Measurements from ENCODE around the gene CAPN12.
"Not testable (repeated sequence)": the region's sequence is repeated elsewhere in the genome, so short reads cannot be mapped to it uniquely, and the experiment has no call there.

Gene CAPN12, protein sequence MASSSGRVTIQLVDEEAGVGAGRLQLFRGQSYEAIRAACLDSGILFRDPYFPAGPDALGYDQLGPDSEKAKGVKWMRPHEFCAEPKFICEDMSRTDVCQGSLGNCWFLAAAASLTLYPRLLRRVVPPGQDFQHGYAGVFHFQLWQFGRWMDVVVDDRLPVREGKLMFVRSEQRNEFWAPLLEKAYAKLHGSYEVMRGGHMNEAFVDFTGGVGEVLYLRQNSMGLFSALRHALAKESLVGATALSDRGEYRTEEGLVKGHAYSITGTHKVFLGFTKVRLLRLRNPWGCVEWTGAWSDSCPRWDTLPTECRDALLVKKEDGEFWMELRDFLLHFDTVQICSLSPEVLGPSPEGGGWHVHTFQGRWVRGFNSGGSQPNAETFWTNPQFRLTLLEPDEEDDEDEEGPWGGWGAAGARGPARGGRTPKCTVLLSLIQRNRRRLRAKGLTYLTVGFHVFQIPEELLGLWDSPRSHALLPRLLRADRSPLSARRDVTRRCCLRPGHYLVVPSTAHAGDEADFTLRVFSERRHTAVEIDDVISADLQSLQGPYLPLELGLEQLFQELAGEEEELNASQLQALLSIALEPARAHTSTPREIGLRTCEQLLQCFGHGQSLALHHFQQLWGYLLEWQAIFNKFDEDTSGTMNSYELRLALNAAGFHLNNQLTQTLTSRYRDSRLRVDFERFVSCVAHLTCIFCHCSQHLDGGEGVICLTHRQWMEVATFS

DNA sequence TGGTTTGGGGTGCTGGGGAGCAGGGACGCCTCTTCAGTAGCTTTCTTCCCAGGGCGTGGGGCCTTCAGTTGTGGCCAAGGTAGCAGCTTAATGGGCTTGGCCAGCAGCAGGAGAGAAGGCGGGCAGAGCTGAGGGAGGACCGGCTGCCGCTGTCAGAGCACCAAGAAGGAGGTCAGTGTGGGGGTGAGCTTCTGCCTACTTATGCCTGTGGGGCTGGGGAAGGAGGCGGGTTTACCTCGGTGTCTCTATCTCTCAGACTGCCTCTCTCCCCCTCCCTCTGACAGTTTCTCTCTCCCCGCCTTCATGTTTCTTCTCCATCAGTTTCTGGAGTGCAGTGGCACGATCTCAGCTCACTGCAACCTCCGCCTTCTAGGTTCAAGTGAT lies at the start of gene CAPN12:
TSS of gene CAPN12 (minus strand) at position 177 of the 384 bp plus-strand sequence. CDS start 309 bp downstream, outside the sequence.
- DNase-seq: no peak

DNA sequence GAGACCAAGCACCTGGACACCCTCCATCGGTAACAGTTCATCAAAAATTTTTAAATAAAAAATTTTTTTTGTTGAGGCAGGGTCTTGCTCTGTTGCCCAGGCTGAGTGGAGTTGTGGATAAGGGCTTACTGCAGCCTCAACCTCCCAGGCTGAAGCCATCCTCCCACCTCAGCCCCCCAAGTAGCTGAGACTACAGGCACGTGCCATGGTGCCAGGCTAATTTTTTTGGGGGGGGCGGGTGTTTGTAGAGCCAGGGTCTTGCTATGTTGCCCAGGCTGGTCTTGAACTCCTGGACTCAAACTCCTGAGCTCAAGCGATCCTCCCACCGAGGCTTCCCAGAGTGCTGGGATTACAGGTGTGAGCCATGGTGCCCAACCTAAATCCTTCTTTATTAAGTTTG lies 49.4 kb upstream of the CAPN12 start:
- no peak for DNase-seq

DNA sequence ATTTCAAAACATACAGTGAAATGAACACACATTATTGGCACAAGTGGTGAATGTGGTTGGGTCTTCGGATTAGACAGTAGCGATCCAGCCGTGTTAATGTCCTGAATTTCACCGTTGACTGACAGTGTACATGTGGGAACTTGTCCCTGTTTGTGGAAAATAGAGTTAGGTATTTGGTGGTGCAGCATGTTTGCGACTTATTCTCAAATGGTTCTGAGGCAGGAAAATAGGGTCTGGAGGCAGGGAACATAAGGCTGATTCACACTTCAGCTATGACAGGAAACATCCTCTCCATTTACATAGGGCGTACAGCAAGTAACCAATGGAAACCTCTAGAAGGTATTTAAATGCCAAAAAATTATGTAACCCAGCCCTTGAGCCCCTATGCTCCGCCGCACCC lies 48.9 kb upstream of the CAPN12 start:
- DNase-seq: no peak

DNA sequence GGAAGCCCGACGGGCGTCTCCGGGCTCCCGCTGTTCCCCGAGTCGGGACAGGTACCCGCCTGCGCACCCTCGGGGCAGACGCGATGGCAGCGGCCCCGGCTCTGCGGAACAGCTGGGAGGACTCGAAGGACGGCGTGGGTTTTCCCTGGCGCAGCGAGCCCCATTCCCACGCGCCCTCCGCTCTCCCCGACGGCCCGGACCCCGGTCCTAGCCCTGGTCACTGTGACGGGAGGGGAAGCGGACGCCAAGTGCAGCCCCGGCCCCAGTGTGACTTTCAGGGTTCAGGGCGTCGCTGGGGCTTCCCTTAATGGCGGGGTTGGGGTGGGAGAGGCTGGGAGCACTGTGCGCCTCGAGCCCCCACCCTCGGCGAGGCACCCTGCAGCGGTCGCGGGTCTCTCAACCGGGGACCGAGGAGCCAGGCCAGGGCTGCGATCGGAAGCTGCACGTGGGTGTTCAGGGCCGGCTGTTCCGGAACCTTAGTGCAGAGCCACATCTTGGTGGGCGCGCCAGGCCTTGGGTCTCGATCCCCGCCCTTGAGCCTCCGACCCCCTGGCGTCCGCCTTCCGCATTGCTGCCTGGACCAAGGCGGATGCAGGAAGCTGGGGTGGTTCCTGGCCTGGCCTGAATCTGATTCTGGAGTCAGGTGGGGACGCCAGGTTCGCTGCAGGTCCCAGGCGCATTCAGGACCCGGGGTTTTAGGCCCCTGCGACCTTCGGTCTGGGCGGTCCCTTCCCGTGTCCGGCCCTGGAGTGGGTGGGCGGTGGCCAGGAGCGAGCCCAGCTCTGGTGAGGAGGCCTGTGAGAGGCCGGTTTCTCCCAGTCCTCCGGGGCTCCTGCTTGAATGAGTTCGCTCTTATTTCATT lies 48.2 kb upstream of the CAPN12 start:
- no peak for DNase-seq

DNA sequence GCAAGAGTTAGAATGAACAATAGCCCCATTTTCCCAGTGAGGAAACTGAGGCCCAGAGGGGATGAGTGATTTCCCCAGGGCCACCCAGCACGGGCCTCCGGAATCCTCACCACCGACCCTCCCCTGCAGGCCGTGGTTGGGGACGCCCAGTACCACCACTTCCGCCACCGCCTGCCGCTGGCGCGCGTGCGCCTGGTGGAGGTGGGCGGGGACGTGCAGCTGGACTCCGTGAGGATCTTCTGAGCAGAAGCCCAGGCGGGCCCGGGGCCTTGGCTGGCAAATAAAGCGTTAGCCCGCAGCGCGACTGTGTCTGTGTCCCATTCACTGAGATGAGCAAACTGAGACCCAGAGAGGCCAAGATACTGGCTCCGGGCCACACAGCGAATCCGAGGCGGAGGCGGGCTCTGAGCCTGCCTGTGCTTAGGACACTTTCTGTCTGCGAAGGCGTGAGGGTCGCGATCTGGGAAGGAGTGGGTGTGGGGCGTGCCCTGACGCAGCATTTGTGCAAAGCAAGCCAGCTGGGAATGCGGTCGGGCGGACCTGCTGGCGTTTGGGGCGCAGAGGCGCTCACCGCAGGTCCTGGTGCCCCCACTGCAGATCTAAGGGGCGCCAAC lies 47.3 kb upstream of the CAPN12 start:
- not testable (repeated sequence) for DNase-seq

DNA sequence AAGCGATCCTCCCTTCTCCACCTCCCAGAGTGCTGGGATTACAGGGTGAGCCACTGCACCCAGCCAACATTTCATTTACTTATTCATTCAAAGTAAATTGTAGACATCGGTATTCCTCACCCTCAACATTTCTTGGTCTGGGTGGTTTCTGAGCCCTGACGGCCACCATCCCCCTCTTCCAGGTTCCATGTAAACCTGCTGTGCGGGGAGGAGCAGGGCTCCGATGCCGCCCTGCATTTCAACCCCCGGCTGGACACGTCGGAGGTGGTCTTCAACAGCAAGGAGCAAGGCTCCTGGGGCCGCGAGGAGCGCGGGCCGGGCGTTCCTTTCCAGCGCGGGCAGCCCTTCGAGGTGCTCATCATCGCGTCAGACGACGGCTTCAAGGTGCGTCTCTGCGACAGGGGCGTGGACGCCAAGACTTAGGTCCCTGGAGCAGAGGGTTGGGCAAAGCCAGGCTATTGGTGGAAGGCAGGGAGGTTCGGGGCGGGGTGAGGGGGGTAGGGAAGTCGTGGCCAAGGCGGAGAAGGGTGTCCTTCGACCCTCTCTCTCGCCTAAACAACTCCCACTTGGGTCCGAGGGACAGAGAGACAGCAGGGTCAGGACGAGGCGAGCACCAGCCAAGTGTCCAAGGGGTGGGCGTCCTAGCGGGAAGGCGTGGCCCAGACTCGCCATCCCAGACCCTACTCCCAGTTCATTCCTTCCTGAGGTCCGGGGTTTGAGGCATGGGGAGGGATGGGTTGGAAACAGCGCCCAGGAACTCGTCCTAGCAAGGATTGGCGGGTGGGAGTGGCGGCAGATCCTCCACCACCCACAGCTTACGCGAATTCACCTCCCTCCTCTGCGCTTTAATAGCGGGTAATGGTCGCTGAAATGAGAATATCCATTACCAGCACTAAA lies 46.5 kb upstream of the CAPN12 start:
- not testable (repeated sequence) for DNase-seq

DNA sequence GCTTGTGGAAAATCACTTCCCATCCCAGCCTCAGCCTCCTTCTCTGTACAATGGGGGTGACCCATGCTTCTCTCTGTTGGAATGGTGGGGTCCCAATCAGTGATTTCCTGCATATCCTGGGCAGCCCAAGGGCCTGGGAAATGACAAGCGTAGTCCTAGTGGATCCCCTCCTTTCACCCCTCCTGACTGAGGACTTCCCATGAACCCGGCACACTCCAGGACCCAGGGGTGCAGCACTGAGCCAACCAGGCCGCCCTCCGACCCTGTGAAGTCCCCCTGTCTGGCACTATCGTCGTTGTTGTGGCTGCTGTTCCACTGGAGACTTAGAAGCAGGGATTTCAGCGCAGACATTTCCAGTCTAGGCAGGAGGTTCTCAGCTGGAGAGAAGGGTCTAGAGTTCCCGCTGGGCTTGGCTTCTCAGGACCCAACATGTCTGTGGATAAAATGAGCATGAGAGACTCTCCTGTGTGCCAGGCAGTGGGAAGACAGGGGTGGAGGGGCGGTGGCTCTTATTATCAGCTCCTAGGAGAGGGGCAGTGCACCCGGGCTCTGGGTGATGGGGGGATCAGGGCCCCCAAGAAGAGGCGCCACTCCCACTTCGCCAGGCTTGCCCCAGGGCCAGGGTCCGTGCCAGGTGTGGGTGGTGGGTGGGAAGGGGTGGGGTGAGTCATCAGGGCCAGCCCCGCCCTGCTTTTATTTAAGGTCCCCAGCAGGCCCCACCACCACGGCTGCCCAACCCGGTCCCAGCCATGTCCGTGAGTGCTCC lies 44.4 kb upstream of the CAPN12 start, which contains the start of gene LGALS7B:
TSS of gene LGALS7B (plus strand) at position 723 of the 766 bp plus-strand sequence. CDS start at position 750, 27 bp downstream.
- no peak for DNase-seq

DNA sequence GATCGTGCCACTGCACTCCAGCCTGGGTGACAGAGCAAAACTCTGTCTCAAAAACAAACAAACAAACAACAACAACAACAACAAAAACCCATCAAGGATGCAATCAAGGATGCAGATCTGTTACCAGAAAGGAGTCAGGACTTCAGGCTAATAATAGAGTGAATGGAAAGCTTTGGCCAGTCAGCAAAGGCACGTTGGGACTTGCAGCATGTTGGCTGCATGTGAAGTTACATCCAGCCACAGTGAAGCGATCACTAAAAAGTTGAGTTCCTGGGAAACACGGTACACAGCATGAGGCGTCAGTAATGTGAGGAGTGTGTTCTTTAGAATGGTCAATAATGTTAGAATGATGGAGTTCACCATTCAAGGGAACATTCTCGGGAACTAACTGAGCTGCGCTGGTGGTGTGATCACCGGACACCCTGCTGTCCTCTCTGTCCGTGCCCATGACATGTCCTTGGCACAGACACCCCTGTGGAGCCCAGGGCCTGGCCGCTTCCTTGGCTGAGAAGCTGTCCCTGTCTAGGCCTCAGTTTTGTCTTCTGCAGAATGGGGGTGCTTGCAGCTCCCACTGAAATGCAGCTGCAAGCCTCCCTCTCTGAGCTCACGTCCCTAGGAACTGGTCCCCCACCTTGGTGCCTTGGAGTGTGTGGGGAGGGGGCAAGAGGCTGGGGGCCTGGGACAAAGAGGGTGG lies 42.4 kb upstream of the CAPN12 start:
- no peak for DNase-seq

DNA sequence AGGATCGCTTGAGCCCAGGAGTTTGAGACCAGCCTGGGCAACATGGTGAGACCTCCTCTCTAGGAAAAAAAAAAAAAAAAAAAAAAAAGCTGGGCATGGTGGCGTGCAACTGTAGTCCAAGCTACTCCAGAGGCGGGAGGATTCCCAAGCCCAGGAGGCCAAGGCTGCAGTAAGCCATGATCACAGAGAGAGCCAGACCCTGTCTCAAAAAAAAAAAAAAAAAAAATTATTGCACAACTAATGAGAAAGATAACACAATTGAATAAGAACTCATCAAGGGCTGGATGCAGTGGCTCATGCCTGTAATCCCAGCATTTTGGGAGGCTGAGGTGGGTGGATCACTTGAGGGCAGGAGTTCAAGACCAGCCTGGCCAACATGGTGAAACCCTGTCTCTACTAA lies 41.8 kb upstream of the CAPN12 start:
- DNase-seq: not testable (repeated sequence)

DNA sequence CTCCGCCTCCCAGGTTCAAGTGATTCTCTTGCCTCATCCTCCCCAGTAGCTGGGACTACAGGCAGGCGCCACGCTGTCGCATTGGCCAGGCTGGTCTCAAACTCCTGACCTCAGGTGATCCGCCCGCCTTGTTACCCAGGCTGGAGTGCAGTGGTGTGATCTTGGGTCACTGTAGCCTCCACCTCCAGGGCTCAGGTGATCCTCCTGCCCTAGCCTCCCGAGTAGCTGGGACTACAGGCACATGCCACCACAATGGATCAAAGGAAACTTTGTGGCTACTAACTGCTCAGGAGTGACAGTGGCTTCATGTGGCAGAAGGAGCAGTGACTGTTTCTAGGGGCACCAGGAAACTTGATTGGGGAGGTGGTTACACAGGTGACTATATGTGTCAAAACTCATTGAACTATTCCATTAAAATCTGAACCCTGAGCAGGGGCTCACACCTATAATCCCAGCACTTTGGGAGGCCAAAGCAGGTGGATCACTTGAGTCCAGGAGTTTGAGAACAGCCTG lies 41.0 kb upstream of the CAPN12 start:
- DNase-seq: no peak

DNA sequence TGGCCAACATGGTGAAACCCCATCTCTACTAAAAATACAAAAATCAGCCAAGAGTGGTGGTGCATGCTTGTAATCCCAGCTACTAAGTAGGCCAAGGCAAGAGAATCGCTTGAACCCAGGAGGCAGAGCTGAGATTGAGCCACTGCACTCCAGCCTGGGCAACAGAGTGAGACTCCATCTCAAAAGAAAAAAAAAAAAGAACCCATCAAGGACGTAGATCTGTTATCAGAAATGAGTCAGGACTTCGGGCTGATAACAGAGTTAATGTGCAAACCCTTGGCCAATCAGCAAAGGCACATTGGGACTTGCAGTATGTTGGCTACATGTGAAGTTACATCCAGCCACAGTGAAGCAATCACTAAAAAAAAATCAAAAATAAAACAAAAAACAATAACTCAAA lies 40.0 kb upstream of the CAPN12 start:
- no peak for DNase-seq

DNA sequence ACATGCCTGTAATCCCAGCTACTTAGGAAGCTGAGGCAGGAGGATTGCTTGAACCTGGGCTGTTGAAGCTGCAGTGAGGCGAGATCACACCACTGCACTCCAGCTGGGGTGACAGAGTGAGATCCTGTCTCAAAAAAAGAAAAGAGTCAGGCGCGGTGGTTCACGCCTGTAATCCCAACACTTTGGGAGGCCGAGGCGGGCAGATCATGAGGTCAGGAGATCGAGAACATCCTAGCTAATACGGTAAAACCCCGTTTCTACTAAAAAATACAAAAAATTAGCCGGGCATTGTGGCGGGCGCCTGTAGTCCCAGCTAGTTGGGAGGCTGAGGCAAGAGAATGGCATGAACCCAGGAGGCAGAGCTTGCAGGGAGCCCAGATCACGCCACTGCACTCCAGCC lies 37.9 kb upstream of the CAPN12 start:
- DNase-seq: not testable (repeated sequence)

DNA sequence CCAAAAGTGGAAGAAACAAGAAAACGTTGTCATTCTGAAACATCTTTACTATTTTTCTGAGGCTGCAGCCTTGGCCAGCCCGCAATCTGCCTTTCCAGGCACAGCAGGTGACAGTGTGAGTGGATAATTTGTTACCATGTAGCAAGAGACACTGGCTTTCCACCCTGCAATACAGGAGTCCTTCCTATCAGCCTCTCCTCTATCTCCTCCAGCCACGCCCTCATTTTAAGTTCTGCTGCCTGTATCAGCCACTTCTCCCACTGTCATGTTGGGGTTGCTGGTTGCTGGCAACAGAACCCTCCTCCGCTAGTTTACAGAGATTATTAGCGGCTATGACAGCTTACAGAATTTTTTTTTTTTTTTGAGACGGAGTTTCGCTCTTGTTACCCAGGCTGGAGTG lies 36.8 kb upstream of the CAPN12 start:
- DNase-seq: no peak

DNA sequence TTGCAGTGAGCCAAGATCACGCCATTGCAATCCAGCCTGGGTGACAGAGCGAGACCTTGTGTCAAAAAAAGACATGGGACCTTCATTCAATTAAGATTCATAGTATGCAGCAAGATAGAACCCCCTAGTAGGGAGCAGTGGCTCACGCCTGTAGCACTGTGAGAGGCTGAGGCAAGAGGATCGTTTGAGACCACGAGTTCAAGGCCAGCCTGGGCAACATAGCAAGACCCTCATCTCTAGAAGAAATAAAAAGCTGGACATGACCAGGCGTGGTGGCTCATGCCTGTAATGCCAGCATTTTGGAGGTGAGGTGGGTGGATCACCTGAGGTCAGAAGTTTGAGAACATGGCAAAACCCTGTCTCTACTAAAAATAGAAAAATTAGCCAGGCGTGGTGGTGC lies 36.2 kb upstream of the CAPN12 start:
- no peak for DNase-seq

DNA sequence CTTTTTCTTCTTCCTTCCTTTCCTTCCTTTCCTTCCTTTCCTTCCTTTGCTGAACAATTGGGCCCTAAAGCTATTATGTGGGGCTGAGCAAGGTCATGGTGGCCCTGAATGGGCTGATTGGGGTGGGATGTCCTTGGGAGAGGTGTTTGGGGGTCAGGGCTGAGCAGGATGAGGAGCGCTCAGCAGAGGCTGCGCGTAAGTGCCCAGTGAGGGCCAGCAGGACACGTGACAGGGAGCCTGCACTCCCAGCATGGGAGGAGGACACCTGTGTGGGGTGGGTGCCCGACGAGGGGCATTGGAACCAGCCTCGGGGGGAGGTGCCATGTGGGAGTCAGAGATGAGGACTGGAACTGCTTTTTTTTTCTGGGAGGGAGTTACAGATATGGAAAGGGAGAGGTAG lies 34.5 kb upstream of the CAPN12 start:
- DNase-seq: no peak

DNA sequence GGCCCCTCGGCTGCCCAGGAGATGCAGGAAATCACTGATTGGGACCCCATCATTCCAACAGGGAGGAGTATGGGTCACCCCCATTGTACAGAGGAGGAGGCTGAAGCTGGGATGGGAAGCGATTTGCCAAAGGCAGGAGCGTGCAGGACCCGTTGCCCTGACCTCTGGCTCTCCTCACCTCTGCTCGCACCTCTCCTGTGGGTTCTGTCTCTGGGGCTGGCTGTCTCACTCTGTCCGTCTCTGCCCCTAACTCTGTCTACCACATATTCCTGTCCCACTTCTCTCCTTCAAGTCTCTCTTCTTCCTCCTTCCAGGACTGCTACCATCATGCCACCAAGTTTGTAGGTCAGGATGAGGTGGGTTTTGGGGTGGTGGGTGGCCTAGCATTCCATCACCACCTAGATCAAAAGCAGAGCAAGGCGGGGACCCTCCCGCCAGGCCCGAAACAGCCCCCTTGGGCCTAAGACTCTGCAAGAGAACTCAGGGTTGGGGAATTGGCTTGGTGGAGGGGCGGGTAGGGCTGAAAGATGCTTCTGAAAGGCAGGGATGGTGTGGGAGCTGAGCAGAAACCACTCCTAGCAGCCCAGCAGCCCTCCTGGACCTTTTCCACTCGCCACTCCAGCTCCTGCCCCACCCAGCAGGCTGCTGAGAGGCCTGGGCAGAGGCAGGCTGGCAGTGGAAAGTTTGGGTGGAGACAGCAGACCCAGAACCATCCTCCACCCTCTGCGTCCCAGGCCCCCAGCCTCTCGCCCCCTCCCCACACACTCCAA lies 30.1 kb upstream of the CAPN12 start:
- DNase-seq: no peak

DNA sequence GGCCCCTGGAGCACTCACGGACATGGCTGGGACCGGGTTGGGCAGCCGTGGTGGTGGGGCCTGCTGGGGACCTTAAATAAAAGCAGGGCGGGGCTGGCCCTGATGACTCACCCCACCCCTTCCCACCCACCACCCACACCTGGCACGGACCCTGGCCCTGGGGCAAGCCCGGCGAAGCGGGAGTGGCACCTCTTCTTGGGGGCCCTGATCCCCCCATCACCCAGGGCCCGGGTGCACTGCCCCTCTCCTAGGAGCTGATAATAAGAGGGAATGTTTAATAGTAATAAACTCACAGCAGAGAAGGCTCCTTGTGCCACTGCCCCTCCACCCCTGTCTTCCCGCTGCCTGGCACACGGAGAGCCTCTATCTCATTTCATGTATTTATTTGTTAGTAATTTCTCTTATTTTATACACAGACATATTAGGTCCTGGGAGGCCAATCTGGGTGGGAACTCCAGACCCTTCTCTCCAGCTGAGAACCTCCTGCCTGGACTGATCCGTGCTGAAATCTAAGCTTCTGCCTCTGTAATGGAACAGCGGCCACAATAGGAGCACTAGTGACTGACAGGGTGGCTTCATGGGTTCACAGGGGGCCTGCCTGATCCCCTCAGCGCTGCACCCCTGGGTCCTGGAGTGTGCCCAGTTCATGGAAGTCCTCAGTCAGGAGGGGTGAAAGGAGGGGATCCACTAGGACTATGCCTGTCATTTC lies 29.3 kb upstream of the CAPN12 start, which contains the start of gene LGALS7:
TSS of gene LGALS7 (minus strand) at position 49 of the 709 bp plus-strand sequence. CDS start at position 24, 25 bp downstream.
- DNase-seq: no peak

DNA sequence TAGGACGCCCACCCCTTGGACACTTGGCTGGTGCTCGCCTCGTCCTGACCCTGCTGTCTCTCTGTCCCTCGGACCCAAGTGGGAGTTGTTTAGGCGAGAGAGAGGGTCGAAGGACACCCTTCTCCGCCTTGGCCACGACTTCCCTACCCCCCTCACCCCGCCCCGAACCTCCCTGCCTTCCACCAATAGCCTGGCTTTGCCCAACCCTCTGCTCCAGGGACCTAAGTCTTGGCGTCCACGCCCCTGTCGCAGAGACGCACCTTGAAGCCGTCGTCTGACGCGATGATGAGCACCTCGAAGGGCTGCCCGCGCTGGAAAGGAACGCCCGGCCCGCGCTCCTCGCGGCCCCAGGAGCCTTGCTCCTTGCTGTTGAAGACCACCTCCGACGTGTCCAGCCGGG lies 27.3 kb upstream of the CAPN12 start:
- DNase-seq: not testable (repeated sequence)
